ENCODE measurements around the gene NKAIN2.

NKAIN2 gene

DNA sequence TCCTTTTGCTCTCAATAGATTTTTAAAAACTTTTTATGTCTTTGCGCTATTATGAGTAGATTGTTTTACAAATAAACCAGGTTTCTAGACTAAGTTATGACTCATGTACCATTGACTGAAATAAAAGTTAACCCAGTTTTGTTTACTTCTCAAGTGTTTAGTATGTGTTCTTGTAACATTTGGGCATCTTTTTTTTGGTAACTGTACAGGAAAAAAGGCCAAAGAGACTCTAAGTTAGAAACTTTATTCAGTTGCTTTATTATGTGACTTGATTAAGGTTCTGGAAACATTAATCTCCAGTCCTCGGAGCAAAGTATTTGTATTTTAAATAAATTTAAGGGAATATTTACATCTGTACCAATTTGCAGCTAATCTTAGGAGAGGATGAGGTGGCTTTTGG lies 2.9 kb downstream of the NKAIN2 start:
- no peak for DNase-seq (ENCODE audit: low read depth in 2 of 3, low spot score in 2 of 3)

GRCh38 chr6:123808556-123808955 lies 4.9 kb downstream of the NKAIN2 start:
- DNase-seq (ENCODE audit: low read depth in 2 of 3, low spot score in 2 of 3), result no peak

DNA sequence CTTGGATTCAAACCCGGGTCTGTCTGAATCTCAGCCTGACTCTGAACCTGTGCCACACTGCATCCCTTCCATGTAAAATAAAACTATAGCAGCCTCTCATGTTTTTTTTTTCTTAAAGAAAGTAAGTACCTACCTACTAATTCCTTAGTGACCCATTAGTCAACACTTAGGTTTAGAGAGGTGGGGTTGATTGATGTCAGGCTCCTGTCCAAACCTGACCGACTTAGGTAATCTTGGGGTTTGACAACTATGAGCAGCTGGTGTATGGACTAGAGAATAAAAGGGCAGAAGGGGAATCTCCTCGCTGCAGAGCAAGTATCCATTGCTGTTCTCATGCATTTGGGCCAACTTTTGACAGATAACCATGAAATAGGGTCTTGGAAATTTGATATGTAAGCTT lies 6.5 kb downstream of the NKAIN2 start:
- DNase-seq (ENCODE audit: low read depth in 2 of 3, low spot score in 2 of 3), result no peak

- no peak for DNase-seq (ENCODE audit: low read depth in 2 of 3, low spot score in 2 of 3)
Measured at GRCh38 chr6:123810948-123811347, 7.3 kb downstream of the NKAIN2 start.

- no peak for DNase-seq (ENCODE audit: low read depth in 2 of 3, low spot score in 2 of 3)
Measured at GRCh38 chr6:123811378-123811777, 7.7 kb downstream of the NKAIN2 start.

DNA sequence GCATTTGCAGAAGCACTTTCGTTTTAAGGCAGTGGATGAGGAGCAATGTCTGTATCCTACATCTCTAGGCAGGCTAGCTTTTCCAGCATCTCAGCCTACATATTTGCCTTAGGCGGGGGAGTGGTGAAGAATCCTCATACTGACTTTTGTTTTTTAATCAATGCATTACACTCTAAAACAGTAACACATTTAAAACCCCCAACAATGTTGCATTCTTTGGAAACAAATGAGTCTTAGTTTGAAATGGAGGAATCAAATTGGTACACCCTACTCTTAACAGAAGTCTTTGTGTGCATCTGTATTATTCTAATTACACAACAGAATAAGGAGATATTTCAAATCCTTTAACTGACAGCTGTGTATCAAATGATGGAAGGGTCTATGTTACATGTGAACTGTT lies 9.0 kb downstream of the NKAIN2 start:
- DNase-seq (ENCODE audit: low read depth in 2 of 3, low spot score in 2 of 3), result no peak

- DNase-seq (ENCODE audit: low read depth in 2 of 3, low spot score in 2 of 3), result no peak
Measured at GRCh38 chr6:123821112-123821511, 17.4 kb downstream of the NKAIN2 start.

DNA sequence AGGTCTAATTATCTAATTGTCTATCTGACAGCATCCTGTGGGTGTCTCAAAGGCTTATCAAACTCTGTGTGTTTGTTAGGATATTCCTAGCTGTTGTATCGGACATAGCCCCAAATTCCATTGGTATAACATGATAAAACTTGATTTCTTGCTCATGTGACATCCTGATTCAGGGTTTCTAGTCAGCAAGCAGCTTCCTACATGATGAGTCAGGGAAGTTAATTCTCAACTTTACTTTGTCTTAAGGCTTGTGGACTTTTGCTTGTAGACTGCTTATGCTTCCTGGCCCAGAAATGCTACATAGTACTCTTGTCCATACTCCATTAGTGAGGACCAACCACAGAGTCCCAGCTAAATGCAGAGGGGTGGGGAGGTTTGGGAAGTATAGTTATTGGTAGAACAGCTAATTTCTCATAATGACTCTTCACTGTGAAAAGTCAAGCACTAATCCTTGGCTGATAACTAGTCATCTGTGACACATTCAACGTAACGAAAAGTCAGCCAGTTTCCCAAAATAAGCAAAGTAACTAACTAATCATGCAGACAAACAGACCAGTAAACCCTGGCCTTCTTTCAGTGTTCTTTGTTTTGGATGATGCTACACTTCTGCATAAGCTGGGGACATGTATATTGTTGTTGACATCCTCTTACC lies 25.8 kb downstream of the NKAIN2 start:
- DNase-seq (ENCODE audit: low read depth in 2 of 3, low spot score in 2 of 3), result no peak

GRCh38 chr6:123830120-123830519 lies 26.5 kb downstream of the NKAIN2 start:
- no peak for DNase-seq (ENCODE audit: low read depth in 2 of 3, low spot score in 2 of 3)

DNA sequence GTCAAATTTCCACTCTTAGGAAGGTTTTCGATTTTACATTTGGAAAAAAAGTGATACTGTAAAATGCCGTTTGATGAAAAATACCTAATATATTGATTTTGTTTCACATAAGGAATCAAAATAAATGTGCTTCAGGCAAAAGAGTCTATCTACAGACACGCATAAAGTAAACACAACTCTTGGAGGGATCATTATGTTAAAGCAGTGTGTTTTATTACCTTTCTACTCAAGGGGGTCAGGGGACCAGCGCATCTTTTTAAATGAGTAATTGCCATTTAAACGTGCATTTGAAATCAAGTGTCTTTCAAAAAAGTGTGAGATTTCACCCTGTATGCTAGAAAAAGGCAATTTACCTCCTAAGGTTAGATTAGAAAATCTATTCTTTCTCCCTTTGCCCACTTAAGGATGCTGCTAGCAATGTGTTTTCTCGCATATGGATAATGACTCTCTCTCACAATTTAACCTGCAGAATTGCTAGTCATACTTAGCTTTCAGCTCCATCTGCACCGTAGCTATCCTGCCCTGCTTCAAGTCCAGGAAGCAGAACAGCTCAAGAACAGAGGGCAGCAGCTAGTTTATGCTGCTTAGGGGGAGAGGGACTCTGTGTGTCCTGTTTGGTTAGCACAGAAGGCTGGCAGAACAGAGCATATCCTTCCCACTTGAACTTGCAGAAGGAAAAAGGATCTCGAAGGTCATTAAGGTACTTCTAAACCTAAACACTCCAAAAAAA lies 35.0 kb downstream of the NKAIN2 start:
- DNase-seq (ENCODE audit: low read depth in 2 of 3, low spot score in 2 of 3), result no peak

DNA sequence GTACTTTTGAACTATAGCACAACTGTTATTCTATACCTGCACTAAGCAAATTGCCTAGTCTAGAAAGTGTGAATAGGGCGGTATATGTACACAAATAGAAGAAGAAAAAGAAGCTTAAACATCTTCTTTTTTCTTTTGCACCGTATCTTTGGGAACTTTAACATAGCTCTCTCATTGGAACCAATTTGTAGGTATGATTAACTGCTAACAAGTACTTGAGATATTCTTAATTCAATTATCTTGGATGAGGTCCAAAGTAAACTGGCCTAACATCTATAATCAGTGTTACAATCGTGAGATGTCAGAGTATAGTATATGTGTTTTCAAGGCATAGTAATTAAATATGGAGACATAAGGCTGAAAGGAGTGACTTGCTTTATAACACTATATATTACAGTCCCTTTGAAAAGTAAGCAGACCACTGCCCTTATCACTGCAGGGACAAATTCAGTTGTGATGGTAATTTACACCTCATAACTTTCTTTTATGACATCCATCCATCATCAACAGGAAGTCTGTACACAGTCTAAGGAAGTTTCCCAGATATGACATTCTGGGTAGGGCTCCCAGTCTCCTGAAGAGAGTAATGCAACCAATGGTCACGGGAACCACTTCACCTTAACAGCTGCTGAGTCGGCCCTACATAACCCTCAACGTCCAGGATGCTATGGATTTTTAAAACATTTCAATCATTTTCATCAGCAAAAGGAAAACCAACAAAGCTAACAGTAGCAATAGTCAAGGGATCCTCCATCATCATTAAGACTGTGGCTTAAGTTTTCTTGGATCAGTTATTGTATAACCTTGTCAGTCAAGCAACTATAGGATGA lies 37.6 kb downstream of the NKAIN2 start:
- DNase-seq (ENCODE audit: low read depth in 2 of 3, low spot score in 2 of 3), result no peak

DNA sequence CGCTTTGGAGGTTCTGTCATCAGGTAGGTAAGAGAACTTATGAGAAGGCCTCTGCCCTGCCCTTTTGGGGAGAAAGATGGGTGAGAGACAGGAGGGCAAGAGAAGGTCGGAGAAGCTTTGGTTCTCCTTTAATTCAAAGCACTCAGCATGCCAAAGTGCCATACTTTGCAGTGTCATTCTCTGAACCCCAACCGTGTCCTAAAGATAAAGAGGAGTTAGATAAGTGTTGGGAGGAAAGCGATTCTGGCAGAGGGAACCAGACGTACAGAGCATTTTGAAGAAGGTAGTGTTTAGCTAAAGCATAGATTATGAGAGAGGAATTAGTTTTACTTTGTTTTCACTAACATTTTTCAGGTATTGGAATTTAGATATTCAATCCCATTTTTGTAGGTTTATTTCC lies 40.3 kb downstream of the NKAIN2 start:
- no peak for DNase-seq (ENCODE audit: low read depth in 2 of 3, low spot score in 2 of 3)

DNA sequence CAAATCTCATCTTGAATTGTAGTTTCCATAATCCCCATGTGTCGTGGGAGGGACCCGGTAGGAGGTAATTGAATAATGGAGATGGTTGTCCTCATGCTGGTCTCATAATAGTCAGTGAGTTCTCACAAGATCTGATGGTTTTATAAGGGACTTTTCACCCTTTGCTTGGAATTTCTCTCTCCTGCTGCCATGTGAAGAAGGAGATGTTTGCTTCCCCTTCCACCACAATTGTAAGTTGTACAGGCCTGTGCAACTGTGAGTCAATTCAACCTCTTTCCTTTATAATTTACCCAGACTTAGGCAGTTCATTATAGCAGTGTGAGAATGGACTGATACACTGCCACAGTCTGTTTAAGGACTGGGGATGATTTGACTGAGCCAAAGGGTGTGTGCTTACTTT lies 44.7 kb downstream of the NKAIN2 start:
- no peak for DNase-seq (ENCODE audit: low read depth in 2 of 3, low spot score in 2 of 3)

GRCh38 chr6:123849406-123849805 lies 45.7 kb downstream of the NKAIN2 start:
- DNase-seq (ENCODE audit: low read depth in 2 of 3, low spot score in 2 of 3), result no peak

- DNase-seq (ENCODE audit: low read depth in 2 of 3, low spot score in 2 of 3), result no peak
Measured at GRCh38 chr6:123850555-123850954, 46.9 kb downstream of the NKAIN2 start.

DNA sequence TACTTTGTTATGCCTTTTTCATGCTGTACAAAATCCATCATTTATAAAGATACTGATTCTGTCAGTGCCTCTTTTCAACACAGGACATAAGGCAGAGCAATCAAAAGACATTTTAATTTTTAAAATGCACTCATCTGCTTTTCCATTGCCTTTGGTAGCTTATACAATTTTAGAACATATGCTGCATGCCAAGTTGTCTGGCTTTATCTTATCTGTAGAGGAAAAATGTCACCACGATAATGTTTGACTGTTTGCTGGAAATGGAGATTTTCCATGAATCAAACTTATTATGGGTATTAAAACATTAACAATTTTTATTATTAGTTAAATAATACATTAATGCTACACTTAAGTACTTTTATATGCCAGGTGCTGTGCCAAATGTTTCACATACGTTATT lies 50.5 kb downstream of the NKAIN2 start:
- DNase-seq (ENCODE audit: low read depth in 2 of 3, low spot score in 2 of 3), result no peak

GRCh38 chr6:123855506-123855905 lies 51.8 kb downstream of the NKAIN2 start:
- no peak for DNase-seq (ENCODE audit: low read depth in 2 of 3, low spot score in 2 of 3)

DNA sequence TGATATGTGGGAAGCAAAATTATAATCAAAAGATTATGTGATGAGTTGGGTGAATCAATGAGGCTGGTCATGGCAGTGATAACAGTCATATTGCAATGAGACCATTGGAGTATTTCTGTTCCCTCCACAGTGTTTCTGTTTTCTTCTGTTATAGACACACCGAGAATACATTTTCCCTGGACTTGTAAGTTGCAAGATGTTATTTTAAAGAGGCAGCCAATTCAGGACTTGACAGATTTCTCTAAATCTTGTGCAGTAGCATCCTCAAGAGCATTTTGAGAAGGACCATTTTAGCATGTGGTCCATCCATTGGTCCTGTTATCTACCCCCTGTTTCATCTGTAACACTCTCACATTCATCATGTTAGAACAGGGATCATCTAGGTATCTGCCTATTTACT lies 55.6 kb downstream of the NKAIN2 start:
- DNase-seq (ENCODE audit: low read depth in 2 of 3, low spot score in 2 of 3), result no peak

- no peak for DNase-seq (ENCODE audit: low read depth in 2 of 3, low spot score in 2 of 3)
Measured at GRCh38 chr6:123869334-123869733, 65.7 kb downstream of the NKAIN2 start.

DNA sequence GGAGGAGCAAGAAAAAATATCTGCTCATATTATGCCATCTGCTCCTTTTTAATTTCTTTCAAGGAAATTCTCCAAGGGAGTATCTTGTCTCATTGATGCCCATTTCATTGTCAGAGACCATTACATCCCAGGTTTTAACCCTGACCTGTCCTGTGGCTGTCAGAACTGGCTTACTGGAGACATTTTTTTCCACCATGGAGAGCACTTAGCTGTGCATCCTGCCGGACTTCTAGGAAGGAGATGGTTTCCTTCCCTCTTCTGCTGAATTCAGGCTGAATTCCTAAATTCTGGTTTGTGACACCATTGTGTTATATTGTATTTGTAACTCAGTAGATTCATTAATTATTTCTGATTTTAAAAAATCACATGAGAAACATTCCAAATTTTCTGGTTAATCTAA lies 70.3 kb downstream of the NKAIN2 start:
- no peak for DNase-seq (ENCODE audit: low read depth in 2 of 3, low spot score in 2 of 3)

- DNase-seq (ENCODE audit: low read depth in 2 of 3, low spot score in 2 of 3), result no peak
Measured at GRCh38 chr6:123875784-123876183, 72.1 kb downstream of the NKAIN2 start.

GRCh38 chr6:123879749-123880148 lies 76.1 kb downstream of the NKAIN2 start:
- no peak for DNase-seq (ENCODE audit: low read depth in 2 of 3, low spot score in 2 of 3)
